Liver (tissue), 3 donors: ENCODE measurements around the gene HIRIP3.

Experiments
- ATF3 ChIP-seq: IDR thresholded peaks from 2 replicates; pipeline ENCODE4 v1.6.1; 2016; ENCODE audit warnings: antibody characterized with exemption
- CTCF ChIP-seq: fragments of 150-350 bp; IDR thresholded peaks from 2 replicates; pipeline ENCODE4 v1.5.1; 2017; ENCODE audit warnings: improper control_type of control experiment, low read depth, low read length; ENCODE audit not compliant: missing input control
- EGR1 ChIP-seq, 2 donors: IDR thresholded peaks; 2 replicates each; pipeline ENCODE4 v1.6.1; 2016 to 2018; ENCODE audit warnings: antibody characterized with exemption in 2 of 2, low read depth in 2 of 2
- FOXA1 ChIP-seq: IDR thresholded peaks from 2 replicates; pipeline ENCODE4 v1.6.1; 2016; ENCODE audit warnings: antibody characterized with exemption
- GABPA ChIP-seq, 2 donors: IDR thresholded peaks in 1 of 2; conservative IDR thresholded peaks in 1 of 2; 2 replicates each; pipeline ENCODE4 v1.6.1; 2016; ENCODE audit warnings: antibody characterized with exemption in 2 of 2, mild to moderate bottlenecking in 1 of 2, moderate library complexity in 1 of 2
- REST ChIP-seq: IDR thresholded peaks from 2 replicates; pipeline ENCODE4 v1.6.1; 2016; ENCODE audit warnings: antibody characterized with exemption, mild to moderate bottlenecking
- RXRA ChIP-seq, 2 donors: IDR thresholded peaks; 2 replicates each; pipeline ENCODE4 v1.6.1; 2017 to 2018; ENCODE audit warnings: antibody characterized with exemption in 2 of 2, mild to moderate bottlenecking in 1 of 2
- TAF1 ChIP-seq: conservative IDR thresholded peaks from 2 replicates; pipeline ENCODE4 v1.6.1; 2016; ENCODE audit warnings: antibody characterized with exemption, mild to moderate bottlenecking
- donor health status: healthy.
- donor health status: healthy.

GRCh38 chr16:29996766-29997250, 1.4 kb upstream of the HIRIP3 start:
- TF ChIP-seq REST = no peak
- TF ChIP-seq CTCF = no peak
- no peak for TF ChIP-seq EGR1 (IDR thresholded peaks at IDR 0.05; ENCODE audit: low read depth in 2 of 2)
- TF ChIP-seq GABPA (IDR thresholded peaks at IDR 0.05 in 1 of 2, conservative IDR thresholded peaks at IDR 0.05 in 1 of 2) = no peak
- no peak for TF ChIP-seq FOXA1
- TF ChIP-seq ATF3 = no peak
- TF ChIP-seq TAF1 = no peak
- TF ChIP-seq RXRA (IDR thresholded peaks at IDR 0.05) = no peak
